GM19395 (cell line): ENCODE data around the gene PRDX5.
"Not testable (repeated sequence)": the region's sequence is repeated elsewhere in the genome, so short reads cannot be mapped to it uniquely, and the experiment has no call there.

Experiments
- ATAC-seq: cut with Tn5 transposase; IDR thresholded peaks from one replicate; pipeline ENCODE4 v1.9.1; 2021; ENCODE audit warnings: mild to moderate bottlenecking, moderate library complexity; ENCODE audit not compliant: unreplicated experiment

PRDX5 gene

DNA sequence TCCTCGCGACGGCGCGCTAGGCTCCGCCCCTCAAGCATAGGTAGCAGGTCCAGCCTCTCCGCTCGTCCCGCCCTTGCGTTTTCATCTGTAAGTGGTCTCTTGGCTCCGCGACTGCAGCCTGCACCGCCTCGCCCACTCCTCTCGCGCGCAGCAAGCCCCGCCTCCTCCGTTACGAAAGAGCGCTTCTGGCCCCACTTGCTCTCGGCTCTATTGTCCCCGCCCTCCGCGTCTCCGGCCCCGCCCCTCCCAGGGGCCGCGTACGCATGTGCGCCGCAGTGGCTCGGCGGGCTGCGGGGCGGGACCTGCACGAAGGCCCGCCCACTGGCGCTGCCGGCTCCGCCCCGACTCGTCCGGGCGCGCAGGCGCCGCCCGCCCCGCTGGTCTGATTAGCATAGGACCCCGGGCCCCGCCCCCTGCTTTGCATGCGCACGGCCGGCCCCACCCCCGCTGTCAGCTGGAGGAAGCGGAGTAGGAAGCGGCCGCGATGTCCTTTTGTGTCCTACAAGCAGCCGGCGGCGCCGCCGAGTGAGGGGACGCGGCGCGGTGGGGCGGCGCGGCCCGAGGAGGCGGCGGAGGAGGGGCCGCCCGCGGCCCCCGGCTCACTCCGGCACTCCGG is 12.7 kb upstream of the PRDX5 start, which contains the start of gene ESRRA:
TSS of gene ESRRA (plus strand) at position 450 of the 616 bp plus-strand sequence. CDS start 1,656 bp downstream, outside the sequence.
- ATAC-seq = peak; percentile 65

DNA sequence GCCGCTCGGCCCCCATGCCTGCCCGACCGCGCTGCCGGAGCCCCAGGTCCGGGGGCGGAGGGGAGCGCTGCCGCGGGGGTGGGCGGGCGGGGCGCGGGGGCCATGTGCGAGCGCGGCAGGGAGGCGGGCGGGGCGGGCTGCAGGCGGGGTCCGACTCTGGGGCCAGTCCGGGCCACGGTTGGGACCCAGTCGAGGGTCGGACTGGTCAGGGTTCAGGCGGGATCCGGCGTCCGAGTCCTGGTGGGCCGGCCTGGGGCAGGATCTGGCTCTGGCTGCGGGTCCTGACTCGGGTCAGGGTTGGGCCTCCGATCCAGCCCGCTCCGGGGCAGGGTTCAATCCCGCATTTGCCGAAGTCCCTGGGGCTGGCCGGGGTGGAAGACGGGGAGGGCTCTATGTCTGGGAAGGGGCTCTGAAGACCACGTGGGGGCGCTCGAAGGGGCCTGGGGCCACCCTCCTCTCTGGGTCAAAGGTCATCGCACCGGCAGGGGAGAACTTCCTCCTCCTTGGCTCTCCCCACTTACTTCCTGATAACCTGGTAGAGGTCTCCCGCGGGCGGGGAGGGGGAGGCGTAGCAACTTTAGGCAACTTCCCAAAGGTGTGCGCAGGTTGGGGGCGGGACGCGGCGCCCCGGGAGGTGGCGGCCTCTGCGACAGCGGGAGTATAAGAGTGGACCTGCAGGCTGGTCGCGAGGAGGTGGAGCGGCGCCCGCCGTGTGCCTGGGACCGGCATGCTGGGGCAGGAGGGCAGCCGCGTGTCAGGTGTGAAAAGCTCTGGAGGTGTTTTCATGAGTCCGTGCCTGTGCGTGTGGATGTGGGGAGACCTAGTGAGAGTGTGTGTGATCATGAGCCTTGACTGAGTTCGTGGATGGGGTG is 12.0 kb upstream of the PRDX5 start:
- ATAC-seq = peak; percentile 29

DNA sequence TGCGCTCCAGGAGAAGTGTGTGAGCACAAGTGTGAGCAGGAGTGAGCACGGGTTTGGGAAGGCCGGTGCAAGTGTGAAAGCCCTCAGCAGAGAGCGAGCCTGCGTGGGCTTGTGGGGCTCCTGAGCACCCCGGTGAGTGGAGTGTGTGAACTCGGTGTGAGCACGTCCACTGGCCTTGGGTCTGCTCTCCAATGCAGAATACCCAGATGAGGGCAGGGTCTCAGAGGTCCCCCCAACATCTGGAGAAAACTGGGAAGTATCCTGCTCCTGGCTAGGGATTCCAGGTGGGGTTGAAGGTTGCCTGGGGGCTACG is 11.4 kb upstream of the PRDX5 start:
- no peak for ATAC-seq

DNA sequence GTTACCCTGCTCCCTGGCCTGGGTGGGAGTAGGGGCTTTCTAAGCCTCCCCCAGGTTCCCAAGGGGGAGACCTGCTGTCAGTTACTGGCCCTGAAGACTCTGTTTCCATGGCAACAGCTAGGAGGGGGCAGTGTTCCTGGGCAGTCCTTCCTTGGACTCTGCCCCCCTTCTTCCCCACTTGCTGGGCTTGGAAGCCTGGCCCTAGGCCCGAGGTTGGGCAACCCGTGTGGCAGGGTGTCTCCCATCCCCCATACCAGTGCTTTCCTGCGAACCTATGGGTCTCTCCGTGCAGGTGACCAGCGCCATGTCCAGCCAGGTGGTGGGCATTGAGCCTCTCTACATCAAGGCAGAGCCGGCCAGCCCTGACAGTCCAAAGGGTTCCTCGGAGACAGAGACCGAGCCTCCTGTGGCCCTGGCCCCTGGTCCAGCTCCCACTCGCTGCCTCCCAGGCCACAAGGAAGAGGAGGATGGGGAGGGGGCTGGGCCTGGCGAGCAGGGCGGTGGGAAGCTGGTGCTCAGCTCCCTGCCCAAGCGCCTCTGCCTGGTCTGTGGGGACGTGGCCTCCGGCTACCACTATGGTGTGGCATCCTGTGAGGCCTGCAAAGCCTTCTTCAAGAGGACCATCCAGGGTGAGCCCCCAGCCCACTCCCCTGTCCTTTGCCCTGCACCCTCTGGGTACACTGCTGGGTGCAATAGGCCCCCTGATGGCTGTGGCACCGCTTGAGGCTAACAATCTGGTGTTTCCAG is 10.9 kb upstream of the PRDX5 start:
- no peak for ATAC-seq

DNA sequence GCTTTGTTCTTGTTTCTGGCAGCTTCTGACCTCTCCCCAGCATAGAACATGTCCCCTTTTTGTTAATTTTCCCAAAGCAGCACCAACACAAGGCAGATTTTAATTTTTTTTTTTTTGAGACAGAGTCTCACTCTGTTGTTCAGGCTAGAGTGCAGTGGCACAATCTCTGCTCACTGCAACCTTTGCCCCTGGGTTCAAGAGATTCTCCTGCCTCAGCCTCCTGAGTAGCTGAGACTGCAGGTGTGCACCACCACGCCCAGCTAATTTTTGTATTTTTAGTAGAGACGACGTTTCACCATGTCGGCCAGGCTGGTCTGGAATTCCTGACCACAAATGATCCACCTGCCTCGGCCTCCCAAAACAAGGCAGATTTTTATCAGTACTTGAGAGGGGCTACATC is 10.1 kb upstream of the PRDX5 start:
- ATAC-seq = not testable (repeated sequence)

DNA sequence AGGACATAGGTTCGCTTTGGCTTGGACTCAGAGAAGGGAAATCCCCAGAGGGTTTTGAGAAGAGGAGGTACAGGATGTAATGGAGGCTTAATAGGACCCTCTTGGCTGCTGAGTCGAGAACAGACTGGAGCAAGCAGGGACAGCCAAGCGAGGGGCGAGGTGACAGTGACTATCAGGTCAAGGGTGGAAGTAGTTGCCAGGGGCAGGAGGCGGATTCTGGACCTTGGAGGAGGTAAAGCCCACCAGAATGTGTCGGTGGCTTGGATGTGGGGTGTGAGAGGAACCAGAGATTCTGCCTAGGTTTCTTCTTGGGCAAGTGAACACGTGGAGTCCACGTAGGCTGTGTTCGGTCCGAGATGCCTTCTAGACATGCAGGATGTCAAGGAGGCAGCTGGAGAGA is 5.0 kb upstream of the PRDX5 start:
- no peak for ATAC-seq

DNA sequence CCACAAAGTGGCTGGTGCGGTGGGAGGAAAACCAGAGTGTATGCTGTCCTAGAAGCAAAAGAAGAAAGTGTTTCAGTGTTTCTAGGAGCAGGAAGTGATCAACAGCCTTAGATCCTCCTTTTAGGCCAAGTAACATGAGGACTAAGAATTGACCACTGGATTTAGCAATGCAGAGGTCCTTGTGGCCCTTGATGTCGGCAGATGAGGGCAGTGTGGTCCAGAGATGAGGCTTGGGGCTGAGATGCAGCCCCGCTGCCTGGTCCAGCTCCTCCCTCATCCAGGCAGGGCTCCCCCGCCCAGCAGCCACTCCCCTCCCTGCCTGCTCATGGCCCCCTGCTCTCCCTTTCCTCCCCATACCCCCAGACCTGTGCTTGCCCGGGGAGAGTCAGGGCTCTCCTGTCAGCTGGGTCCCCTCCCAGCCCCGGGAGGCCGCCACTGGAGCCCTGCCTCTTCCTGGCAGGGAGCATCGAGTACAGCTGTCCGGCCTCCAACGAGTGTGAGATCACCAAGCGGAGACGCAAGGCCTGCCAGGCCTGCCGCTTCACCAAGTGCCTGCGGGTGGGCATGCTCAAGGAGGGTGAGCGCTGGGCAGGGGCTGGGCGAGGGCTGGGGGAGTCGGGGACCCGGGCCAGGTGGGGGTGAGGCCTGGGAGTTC is 4.3 kb upstream of the PRDX5 start:
- no peak for ATAC-seq

DNA sequence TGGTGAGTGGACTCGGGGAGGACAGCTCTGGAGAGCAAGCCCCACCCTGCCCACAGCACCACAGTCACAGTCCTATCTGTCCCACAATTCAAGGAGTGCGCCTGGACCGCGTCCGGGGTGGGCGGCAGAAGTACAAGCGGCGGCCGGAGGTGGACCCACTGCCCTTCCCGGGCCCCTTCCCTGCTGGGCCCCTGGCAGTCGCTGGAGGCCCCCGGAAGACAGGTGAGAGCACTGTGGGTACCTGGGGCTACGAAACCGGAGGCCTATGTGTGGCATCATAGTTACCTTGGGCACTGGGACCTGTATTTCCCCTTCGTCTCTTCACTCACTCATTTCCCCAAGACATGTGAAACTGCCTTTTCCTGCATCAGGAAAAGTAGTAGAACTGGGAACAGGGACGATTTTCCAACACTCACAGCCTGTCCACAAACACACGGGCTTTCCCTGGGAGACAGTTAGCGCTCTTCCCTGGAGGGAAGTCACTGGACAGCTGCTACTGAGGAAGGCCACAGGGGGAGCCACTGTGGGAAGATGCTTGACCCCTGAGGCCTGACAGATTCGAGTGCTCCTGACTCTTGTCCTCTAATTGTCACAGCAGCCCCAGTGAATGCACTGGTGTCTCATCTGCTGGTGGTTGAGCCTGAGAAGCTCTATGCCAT is 3.6 kb upstream of the PRDX5 start:
- ATAC-seq = no peak

DNA sequence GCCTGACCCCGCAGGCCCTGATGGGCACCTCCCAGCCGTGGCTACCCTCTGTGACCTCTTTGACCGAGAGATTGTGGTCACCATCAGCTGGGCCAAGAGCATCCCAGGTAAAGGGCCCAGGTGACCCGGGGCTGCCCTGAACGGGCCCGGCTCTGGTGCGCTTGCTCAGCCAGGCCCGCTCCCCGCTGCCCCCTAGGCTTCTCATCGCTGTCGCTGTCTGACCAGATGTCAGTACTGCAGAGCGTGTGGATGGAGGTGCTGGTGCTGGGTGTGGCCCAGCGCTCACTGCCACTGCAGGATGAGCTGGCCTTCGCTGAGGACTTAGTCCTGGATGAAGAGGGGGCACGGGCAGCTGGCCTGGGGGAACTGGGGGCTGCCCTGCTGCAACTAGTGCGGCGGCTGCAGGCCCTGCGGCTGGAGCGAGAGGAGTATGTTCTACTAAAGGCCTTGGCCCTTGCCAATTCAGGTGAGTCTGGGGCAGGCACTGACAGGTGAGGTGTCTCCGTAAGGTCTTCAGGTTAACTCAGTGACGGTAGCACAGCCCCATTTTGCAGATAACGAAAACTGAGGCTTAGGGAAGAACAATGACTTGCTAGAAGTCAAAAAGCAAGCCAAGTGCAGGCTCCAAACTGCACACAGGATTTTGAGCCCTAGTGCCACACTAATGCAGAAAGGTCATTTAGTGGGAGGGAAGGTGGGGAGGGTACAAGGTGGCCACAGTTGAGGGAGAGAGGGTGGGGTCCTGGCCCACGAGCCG is 2.9 kb upstream of the PRDX5 start:
- ATAC-seq = no peak

DNA sequence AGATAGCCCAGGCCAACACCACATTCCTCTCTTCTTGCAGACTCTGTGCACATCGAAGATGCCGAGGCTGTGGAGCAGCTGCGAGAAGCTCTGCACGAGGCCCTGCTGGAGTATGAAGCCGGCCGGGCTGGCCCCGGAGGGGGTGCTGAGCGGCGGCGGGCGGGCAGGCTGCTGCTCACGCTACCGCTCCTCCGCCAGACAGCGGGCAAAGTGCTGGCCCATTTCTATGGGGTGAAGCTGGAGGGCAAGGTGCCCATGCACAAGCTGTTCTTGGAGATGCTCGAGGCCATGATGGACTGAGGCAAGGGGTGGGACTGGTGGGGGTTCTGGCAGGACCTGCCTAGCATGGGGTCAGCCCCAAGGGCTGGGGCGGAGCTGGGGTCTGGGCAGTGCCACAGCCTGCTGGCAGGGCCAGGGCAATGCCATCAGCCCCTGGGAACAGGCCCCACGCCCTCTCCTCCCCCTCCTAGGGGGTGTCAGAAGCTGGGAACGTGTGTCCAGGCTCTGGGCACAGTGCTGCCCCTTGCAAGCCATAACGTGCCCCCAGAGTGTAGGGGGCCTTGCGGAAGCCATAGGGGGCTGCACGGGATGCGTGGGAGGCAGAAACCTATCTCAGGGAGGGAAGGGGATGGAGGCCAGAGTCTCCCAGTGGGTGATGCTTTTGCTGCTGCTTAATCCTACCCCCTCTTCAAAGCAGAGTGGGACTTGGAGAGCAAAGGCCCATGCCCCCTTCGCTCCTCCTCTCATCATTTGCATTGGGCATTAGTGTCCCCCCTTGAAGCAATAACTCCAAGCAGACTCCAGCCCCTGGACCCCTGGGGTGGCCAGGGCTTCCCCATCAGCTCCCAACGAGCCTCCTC is 2.0 kb upstream of the PRDX5 start:
- ATAC-seq = not testable (repeated sequence)

DNA sequence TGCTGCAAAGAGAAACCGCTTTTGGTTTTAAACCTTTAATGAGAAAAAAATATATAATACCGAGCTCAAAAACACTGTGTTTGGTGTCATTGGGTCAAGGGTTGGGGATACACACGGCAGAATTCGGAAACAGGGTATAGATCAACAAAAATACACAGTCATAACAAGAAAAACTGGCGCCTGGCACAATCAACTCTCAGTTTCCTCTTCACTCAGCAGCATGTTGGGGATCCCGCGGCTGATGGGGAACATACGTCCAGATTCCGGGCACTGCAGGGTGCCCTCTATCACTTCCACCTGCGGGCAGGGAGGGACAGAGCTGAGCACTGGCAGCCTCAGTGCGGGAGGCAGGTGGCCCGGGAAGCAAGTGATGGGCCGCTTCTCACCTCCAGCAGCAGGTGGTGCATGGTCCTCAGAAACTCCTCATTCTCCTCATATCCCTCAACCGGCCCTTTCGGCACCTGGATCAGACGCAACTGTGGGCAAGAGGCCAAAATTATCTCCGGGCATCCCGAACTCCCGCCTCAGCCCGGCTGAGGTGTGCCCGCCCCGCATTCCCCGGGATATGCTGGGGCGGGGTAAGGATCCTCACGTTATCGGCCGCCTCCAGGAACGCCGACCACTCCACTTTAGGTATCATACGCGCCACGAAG is 1.1 kb upstream of the PRDX5 start:
- peak; percentile 1 for ATAC-seq

DNA sequence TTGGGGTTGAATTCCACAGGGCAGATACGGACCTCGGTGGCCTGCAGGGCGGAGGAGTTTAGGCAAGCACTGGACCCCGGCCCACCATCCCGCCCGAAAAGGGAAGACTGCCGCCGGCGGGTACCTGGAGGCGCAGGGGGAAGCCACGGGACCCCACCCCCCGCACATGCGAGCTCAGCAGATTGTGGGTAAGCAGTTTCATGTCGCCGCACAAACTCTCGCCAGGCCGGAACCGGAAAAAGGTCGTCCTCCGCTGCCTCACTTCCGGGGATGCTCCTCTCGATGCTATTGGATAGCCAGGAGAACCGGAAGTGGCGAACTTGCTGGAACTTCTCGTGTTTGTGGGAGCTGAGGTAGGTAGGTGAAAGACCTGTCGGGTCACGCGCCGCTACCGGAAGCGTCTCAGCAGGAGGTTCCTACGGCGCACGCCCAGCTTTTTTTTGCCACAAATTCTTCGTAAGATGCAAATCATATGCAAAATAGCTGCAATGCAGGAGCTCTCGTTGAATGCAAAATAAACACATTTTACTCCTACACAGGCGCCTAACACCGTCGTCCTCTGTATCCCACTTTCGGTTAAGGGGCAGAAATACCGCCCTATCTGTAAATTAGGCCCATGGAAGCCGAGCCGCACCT is 478 bp upstream of the PRDX5 start, which contains the start of gene TRMT112:
TSS of gene TRMT112 (minus strand) at position 235 of the 636 bp plus-strand sequence. CDS start at position 202, 33 bp downstream.
- peak; percentile 77 for ATAC-seq

DNA sequence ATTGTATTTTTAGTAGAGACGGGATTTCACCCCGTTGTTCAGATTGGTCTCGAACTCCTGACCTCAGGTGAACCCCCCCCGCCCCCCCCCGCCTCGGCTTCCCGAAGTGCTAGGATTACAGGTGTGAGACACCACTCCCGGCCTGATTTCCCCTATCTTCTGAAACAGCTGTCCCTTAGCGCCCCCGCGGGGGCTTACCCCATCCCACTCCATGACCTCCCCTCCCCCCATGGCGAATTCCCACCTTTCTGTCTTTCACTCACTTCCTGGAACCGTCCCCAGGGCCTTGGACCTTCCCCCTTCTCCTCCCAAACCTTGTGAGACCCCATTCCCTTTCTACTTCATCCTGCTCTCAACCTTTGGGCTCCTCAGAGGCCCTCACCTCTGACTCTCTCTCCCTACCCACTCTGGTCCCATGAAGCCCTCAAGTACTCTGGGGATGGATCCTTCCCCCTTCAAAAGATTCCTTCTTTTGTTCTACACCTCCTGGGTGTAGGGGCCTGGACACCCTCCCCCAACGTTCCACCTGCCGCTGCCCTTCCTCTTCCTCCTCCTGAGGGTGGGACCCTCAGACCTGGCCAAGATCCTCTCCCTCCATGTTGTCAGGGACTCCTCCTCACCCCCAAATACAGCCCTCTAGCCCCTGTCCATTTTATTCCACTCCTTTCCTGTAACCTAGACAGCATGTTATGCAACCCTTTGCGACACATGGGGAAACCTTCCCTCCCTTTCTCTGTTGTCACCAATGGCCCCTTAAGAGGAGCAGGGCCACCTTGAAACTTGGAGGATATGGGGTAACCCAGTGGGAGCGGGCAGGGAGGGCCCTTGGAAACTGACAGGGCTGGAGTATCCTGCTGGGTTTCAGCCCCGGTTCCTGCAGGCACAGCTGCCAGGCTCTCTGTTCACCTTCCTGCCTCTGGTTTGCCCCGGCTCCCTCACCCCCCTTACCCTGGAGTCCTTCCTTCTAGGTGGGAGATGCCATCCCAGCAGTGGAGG is 1.1 kb downstream of the PRDX5 start:
- ATAC-seq = no peak

DNA sequence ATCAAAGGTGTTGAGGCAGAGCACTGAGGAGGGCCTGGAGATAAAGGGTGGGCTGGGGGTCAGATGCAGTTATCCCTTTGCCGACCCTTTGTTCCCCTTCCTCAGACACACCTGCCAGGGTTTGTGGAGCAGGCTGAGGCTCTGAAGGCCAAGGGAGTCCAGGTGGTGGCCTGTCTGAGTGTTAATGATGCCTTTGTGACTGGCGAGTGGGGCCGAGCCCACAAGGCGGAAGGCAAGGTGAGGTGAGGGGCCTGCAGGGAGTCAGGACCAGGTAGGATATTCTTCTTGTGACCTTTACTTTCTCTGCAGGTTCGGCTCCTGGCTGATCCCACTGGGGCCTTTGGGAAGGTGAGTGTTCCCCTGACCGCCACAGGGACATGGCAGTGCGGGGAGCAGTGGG is 2.6 kb downstream of the PRDX5 start:
- no peak for ATAC-seq

DNA sequence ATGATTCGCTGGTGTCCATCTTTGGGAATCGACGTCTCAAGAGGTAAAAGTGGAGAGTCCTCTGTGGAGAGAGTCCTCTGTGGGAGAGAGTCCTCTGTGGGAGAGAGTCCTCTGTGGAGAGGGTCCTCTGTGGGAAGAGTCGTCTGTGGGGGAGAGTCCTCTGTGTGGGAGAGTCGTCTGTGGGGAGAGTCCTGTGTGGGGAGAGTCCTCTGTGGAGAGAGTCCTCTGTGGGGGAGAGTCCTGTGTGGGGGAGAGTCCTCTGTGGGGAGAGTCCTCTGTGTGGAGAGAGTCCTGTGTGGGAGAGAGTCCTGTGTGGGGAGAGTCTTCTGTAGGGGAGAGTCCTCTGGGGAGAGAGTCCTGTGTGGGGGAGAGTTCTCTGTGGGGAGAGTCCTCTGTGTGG is 3.1 kb downstream of the PRDX5 start:
- no peak for ATAC-seq

DNA sequence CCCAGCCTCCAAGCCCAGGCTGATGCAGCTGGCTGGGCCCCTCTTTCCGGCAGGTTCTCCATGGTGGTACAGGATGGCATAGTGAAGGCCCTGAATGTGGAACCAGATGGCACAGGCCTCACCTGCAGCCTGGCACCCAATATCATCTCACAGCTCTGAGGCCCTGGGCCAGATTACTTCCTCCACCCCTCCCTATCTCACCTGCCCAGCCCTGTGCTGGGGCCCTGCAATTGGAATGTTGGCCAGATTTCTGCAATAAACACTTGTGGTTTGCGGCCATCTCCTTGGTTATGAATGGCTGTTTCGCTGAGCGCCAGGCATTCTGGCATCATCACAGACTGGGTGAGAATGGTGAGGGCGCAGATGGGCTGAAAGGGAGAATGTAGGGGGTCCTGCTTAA is 3.6 kb downstream of the PRDX5 start:
- ATAC-seq = no peak

DNA sequence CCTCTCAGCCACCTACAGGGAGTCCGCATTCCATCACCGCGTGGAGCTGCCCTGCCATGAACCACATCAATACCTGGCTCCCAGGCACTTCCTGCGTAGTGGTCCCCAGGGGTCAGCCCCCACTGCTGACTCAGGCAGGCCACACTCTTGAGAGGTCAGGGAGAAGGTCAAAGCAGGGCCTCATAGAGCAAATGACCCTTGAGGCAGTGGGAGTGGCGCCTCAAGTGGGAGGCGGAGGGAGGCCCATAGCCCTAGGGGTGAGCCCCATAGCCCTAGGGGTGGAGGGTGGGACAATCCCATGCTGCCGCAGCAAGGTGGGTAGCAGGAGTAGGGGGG is 5.0 kb downstream of the PRDX5 start:
- ATAC-seq = no peak
